HCT116 (cell line): ENCODE measurements around the gene PGC. TPM values are rescaled to one million over a fixed set of nuclear protein-coding genes. Genes with fewer than 3 reads are reported as not detected.

ENCODE experiments used
- ATAC-seq: fragments of 200-7000 bp; cut with Tn5 transposase; 2 replicates; pipeline ENCODE4 v1.9.1; 2020; ENCODE audit warnings: mild to moderate bottlenecking, moderate library complexity
- BruUV-seq: library from RNA; stranded (reverse); fragments of 400-500 nt; replicated peaks from 2 replicates; lab custom pipeline; 2021; lab: Mats Ljungman, UMichigan
- CTCF ChIA-PET: fragments of 300-600 bp; sonication (Branson Sonifier 250); formaldehyde crosslinking; loops from one replicate; lab custom pipeline; 2021; ENCODE audit warnings: antibody characterized with exemption; lab: Charles Lee
- POLR2A ChIA-PET: fragments of 300-600, 350-600 bp; sonication (Branson Sonifier 250); formaldehyde crosslinking; loops from one replicate; lab custom pipeline; 2021; ENCODE audit warnings: antibody characterized with exemption; lab: Charles Lee
- RAD21 ChIA-PET, 2 experiments: fragments of 300-600 bp; sonication (Branson Sonifier 250); formaldehyde crosslinking; loops; one replicate each; lab custom pipeline; 2023; ENCODE audit warnings: low total read pairs in 2 of 2; ENCODE audit not compliant: uncharacterized antibody in 2 of 2, unreplicated experiment in 2 of 2, low non-redundant PET in 1 of 2; lab: Charles Lee
- DNase-seq: peaks from one replicate; pipeline ENCODE4 v3.0.0-alpha.2; 2010; ENCODE audit warnings: low read depth, low spot score
- H2AFZ ChIP-seq: fragments of 200-600 bp; shearing (Covaris generic), sonication (generic); 2 replicates; pipeline ENCODE4 v1.6.1; 2017; ENCODE audit warnings: low read depth, mixed run types, mixed read lengths, antibody characterized with exemption, low read length; ENCODE audit not compliant: poor library complexity, severe bottlenecking
- H3K27ac ChIP-seq: 2 replicates; pipeline ENCODE4 v1.5.1; 2012; ENCODE audit warnings: low read depth, low read length
- H3K27me3 ChIP-seq: fragments of 200-600 bp; sonication (generic); 2 replicates; pipeline ENCODE4 v1.6.1; 2016; ENCODE audit warnings: mixed run types, low read length, mixed read lengths; ENCODE audit not compliant: insufficient read depth
- H3K36me3 ChIP-seq, 2 experiments: fragments of 200-500 bp in 1 of 2; fragments of 200-600 bp in 1 of 2; sonication (Bioruptor generic) in 1 of 2; sonication (generic) in 1 of 2; 2 replicates each; pipeline versions ENCODE4 v1.5.1 to v1.6.1; 2014 to 2016; ENCODE audit warnings: low read length in 2 of 2, inconsistent platforms in 1 of 2, mixed read lengths in 1 of 2, mixed run types in 1 of 2; ENCODE audit not compliant: insufficient read depth in 2 of 2, control insufficient read depth in 1 of 2
- H3K4me1 ChIP-seq, 2 experiments: fragments of 200-600 bp in 1 of 2; sonication (generic) in 1 of 2; 2 replicates each; pipeline versions ENCODE4 v1.5.1 to v1.6.1; 2012 to 2017; ENCODE audit warnings: low read length in 2 of 2, inconsistent platforms in 1 of 2, mild to moderate bottlenecking in 1 of 2, mixed read lengths in 1 of 2, mixed run types in 1 of 2, moderate library complexity in 1 of 2; ENCODE audit not compliant: insufficient read depth in 2 of 2, control insufficient read depth in 1 of 2
- H3K4me2 ChIP-seq: fragments of 200-600 bp; sonication (generic); 2 replicates; pipeline ENCODE4 v1.6.1; 2017; ENCODE audit warnings: mixed run types, low read length, mixed read lengths
- H3K4me3 ChIP-seq, 2 experiments: fragments of 200-600 bp in 1 of 2; sonication (generic) in 1 of 2; replicated peaks in 1 of 2; 2 replicates each; pipeline ENCODE4 v1.5.1; 2011 to 2016; ENCODE audit warnings: low read length in 2 of 2, control low read depth in 1 of 2, low read depth in 1 of 2, mild to moderate bottlenecking in 1 of 2, mixed read lengths in 1 of 2, mixed run types in 1 of 2
- H3K79me2 ChIP-seq: fragments of 200-600 bp; sonication (generic); 2 replicates; pipeline ENCODE4 v1.6.1; 2017; ENCODE audit warnings: mild to moderate bottlenecking, mixed run types, low read length, moderate library complexity, mixed read lengths; ENCODE audit not compliant: insufficient read depth
- H3K9ac ChIP-seq: fragments of 200-600 bp; sonication (generic); 2 replicates; pipeline ENCODE4 v1.6.1; 2016; ENCODE audit warnings: low read length, mixed read lengths
- H3K9me2 ChIP-seq: fragments of 200-600 bp; sonication (generic), shearing (Covaris generic); 2 replicates; pipeline ENCODE4 v1.6.1; 2017; ENCODE audit warnings: mixed run types, mild to moderate bottlenecking, moderate library complexity; ENCODE audit not compliant: insufficient read depth
- H3K9me3 ChIP-seq, 2 experiments: fragments of 200-500 bp in 1 of 2; fragments of 200-600 bp in 1 of 2; sonication (Bioruptor generic) in 1 of 2; sonication (generic) in 1 of 2; 2 replicates each; pipeline ENCODE4 v1.6.1; 2014 to 2017; ENCODE audit warnings: low read length in 2 of 2, mixed read lengths in 2 of 2, inconsistent platforms in 1 of 2, low read depth in 1 of 2, mild to moderate bottlenecking in 1 of 2, mixed run types in 1 of 2, moderate library complexity in 1 of 2; ENCODE audit not compliant: control insufficient read depth in 1 of 2, insufficient read depth in 1 of 2
- H4K20me1 ChIP-seq: fragments of 200-600 bp; sonication (generic), shearing (Covaris generic); 2 replicates; pipeline ENCODE4 v1.6.1; 2017; ENCODE audit warnings: mixed run types, mild to moderate bottlenecking, moderate library complexity; ENCODE audit not compliant: insufficient read depth
- CBX3 ChIP-seq: IDR thresholded peaks from 2 replicates; pipeline ENCODE4 v1.6.1; 2012; ENCODE audit warnings: low read depth
- CEBPB ChIP-seq: IDR thresholded peaks from 2 replicates; pipeline ENCODE4 v1.6.1; 2012; ENCODE audit warnings: low read depth
- EGR1 ChIP-seq: IDR thresholded peaks from 2 replicates; pipeline ENCODE4 v1.6.1; 2012; ENCODE audit warnings: low read depth
- ELF1 ChIP-seq: IDR thresholded peaks from 2 replicates; pipeline ENCODE4 v1.6.1; 2012; ENCODE audit warnings: low read depth, borderline replicate concordance
- EZH2 ChIP-seq: fragments of 200-600 bp; sonication (generic); IDR thresholded peaks from 2 replicates; pipeline ENCODE4 v1.6.1; 2017; ENCODE audit warnings: antibody characterized with exemption, mixed run types
- FOSL1 ChIP-seq: IDR thresholded peaks from 2 replicates; pipeline ENCODE4 v1.6.1; 2012; ENCODE audit warnings: low read depth
- JUND ChIP-seq: IDR thresholded peaks from 2 replicates; pipeline ENCODE4 v1.6.1; 2012
- POLR2A ChIP-seq: IDR thresholded peaks from 2 replicates; pipeline ENCODE4 v1.7.0; 2011; ENCODE audit warnings: borderline replicate concordance; ENCODE audit not compliant: insufficient read depth, insufficient read length; ENCODE audit errors: extremely low read depth
- SP1 ChIP-seq: IDR thresholded peaks from 2 replicates; pipeline ENCODE4 v1.6.1; 2012; ENCODE audit warnings: low read depth
- SRF ChIP-seq: IDR thresholded peaks from 2 replicates; pipeline ENCODE4 v1.6.1; 2012; ENCODE audit warnings: low read depth
- YY1 ChIP-seq: IDR thresholded peaks from 2 replicates; pipeline ENCODE4 v1.6.1; 2011; ENCODE audit warnings: low read length, low read depth, moderate library complexity, mild to moderate bottlenecking; ENCODE audit not compliant: insufficient replicate concordance; ENCODE audit errors: extremely low read depth
- ZBTB33 ChIP-seq: IDR thresholded peaks from 2 replicates; pipeline ENCODE4 v1.6.1; 2011; ENCODE audit warnings: mild to moderate bottlenecking, low read length, moderate library complexity; ENCODE audit not compliant: insufficient replicate concordance; ENCODE audit errors: extremely low read depth
- ZFX ChIP-seq: fragments of 450-650 bp; IDR thresholded peaks from 2 replicates; pipeline ENCODE4 v1.6.1; 2017
- ZNF274 ChIP-seq: fragments of 200-500 bp; sonication (Bioruptor generic); IDR thresholded peaks from 2 replicates; pipeline ENCODE4 v1.6.1; 2014; ENCODE audit warnings: mild to moderate bottlenecking, low read depth, low read length, inconsistent platforms
- intact Hi-C: fragments of 100-400 bp; cut with micrococcal nuclease; formaldehyde crosslinking; loops from 2 replicates; pipeline ENCODE4 v1.10.0; 2022
- total RNA-seq: library from RNA; stranded (reverse); gene quantifications from one replicate; pipeline ENCODE4 v1.2.1, GENCODE V29; 2021; ENCODE audit not compliant: unreplicated experiment
- TF ChIP-seq, protein P1 (sequence below): IDR thresholded peaks from 2 replicates; pipeline ENCODE4 v1.6.1; 2012; ENCODE audit warnings: low read depth
- TF ChIP-seq, protein P2 (sequence below), 3 experiments: fragments of 200-600 bp in 1 of 3; sonication (generic) in 1 of 3; IDR thresholded peaks in 2 of 3; conservative IDR thresholded peaks in 1 of 3; 2 replicates each; pipeline ENCODE4 v1.5.1; 2012 to 2017; ENCODE audit warnings: low read depth in 2 of 3, low read length in 2 of 3, antibody characterized with exemption in 1 of 3, borderline replicate concordance in 1 of 3, control low read depth in 1 of 3, mild to moderate bottlenecking in 1 of 3, mixed read lengths in 1 of 3, mixed run types in 1 of 3, moderate library complexity in 1 of 3; ENCODE audit not compliant: insufficient read depth in 1 of 3

Gene PGC
- total RNA-seq, 1 experiment from 2014 or later: 1.2 TPM

- BruUV-seq: no TSS peak
- no peak for ATAC-seq
- Histone ChIP-seq H3K36me3 (no peaks in the 10 kb centered on the region), H3K4me2 (no peak overlapping the region), H3K9ac (no peak overlapping the region), H3K27me3 (no peaks in the 10 kb centered on the region), H3K4me3 (no peak overlapping the region), H3K27ac (no peak overlapping the region), H3K79me2 (no peaks in the 10 kb centered on the region), H3K9me3 (no peaks in the 10 kb centered on the region), H3K4me1 (peaks cover 5 to 14% of the 10 kb centered on the region in 2 experiments; a peak in 3 of 4 replicates), H2AFZ (no peak overlapping the region), H4K20me1 (no peaks in the 10 kb centered on the region), H3K9me2 (no peaks in the 10 kb centered on the region)
- no peak for TF ChIP-seq FOSL1
- no peak for TF ChIP-seq EGR1
- TF ChIP-seq CEBPB: no peak
- TF ChIP-seq, protein P1, sequence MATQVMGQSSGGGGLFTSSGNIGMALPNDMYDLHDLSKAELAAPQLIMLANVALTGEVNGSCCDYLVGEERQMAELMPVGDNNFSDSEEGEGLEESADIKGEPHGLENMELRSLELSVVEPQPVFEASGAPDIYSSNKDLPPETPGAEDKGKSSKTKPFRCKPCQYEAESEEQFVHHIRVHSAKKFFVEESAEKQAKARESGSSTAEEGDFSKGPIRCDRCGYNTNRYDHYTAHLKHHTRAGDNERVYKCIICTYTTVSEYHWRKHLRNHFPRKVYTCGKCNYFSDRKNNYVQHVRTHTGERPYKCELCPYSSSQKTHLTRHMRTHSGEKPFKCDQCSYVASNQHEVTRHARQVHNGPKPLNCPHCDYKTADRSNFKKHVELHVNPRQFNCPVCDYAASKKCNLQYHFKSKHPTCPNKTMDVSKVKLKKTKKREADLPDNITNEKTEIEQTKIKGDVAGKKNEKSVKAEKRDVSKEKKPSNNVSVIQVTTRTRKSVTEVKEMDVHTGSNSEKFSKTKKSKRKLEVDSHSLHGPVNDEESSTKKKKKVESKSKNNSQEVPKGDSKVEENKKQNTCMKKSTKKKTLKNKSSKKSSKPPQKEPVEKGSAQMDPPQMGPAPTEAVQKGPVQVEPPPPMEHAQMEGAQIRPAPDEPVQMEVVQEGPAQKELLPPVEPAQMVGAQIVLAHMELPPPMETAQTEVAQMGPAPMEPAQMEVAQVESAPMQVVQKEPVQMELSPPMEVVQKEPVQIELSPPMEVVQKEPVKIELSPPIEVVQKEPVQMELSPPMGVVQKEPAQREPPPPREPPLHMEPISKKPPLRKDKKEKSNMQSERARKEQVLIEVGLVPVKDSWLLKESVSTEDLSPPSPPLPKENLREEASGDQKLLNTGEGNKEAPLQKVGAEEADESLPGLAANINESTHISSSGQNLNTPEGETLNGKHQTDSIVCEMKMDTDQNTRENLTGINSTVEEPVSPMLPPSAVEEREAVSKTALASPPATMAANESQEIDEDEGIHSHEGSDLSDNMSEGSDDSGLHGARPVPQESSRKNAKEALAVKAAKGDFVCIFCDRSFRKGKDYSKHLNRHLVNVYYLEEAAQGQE: no peak
- TF ChIP-seq YY1: no peak
- TF ChIP-seq ZFX: no peak
- no peak for TF ChIP-seq SP1
- TF ChIP-seq ZNF274: no peak
- TF ChIP-seq, protein P2, sequence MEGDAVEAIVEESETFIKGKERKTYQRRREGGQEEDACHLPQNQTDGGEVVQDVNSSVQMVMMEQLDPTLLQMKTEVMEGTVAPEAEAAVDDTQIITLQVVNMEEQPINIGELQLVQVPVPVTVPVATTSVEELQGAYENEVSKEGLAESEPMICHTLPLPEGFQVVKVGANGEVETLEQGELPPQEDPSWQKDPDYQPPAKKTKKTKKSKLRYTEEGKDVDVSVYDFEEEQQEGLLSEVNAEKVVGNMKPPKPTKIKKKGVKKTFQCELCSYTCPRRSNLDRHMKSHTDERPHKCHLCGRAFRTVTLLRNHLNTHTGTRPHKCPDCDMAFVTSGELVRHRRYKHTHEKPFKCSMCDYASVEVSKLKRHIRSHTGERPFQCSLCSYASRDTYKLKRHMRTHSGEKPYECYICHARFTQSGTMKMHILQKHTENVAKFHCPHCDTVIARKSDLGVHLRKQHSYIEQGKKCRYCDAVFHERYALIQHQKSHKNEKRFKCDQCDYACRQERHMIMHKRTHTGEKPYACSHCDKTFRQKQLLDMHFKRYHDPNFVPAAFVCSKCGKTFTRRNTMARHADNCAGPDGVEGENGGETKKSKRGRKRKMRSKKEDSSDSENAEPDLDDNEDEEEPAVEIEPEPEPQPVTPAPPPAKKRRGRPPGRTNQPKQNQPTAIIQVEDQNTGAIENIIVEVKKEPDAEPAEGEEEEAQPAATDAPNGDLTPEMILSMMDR (IDR thresholded peaks at IDR 0.05 in 2 of 3, conservative IDR thresholded peaks at IDR 0.05 in 1 of 3; ENCODE audit: borderline replicate concordance in 1 of 3, insufficient read depth in 1 of 3, low read depth in 2 of 3, low read length in 2 of 3): no peak
- TF ChIP-seq POLR2A: no peak
- TF ChIP-seq EZH2: no peak
- no peak for TF ChIP-seq CBX3
- TF ChIP-seq JUND: no peak
- no peak for TF ChIP-seq ZBTB33
- TF ChIP-seq SRF: no peak
- TF ChIP-seq ELF1: no peak
- no peak for DNase-seq
- POLR2A ChIA-PET: no interaction called here
- RAD21 ChIA-PET: no interaction called here
- CTCF ChIA-PET: interaction anchor here (4.3 kb wide), 1 partner anchor 14 kb away, joined by 19 read pairs; no protein-coding TSS in a partner anchor
- intact Hi-C loops: no loop called here
These were observed 55.0 kb downstream of the PGC start for GRCh38 chr6:41692080-41692675.
